ENCODE measurements around the gene GPSM1.

The GPSM1 gene

GRCh38 chr9:136294437-136294836 is 32.9 kb upstream of the GPSM1 start:
- TF ChIP-seq CEBPB (IDR thresholded peaks at IDR 0.05) (no peak), EP300 (IDR thresholded peaks at IDR 0.05; ENCODE audit: borderline replicate concordance) (no peak), RAD21 (IDR thresholded peaks at IDR 0.05; ENCODE audit: low read depth) (no peak), YY1 (IDR thresholded peaks at IDR 0.05; ENCODE audit: low read depth) (no peak), FOXM1 (IDR thresholded peaks at IDR 0.05; ENCODE audit: borderline replicate concordance, low read depth) (no peak), TCF12 (IDR thresholded peaks at IDR 0.05; ENCODE audit: low read depth) (no peak), EGR1 (IDR thresholded peaks at IDR 0.05) (no peak), TEAD4 (IDR thresholded peaks at IDR 0.05) (no peak), USF1 (IDR thresholded peaks at IDR 0.05) (no peak), MAX (IDR thresholded peaks at IDR 0.05) (no peak), CREB1 (IDR thresholded peaks at IDR 0.05; ENCODE audit: low read depth) (no peak), NFIC (IDR thresholded peaks at IDR 0.05) (no peak), TAF1 (IDR thresholded peaks at IDR 0.05; ENCODE audit: low read depth) (no peak), ZBTB7A (IDR thresholded peaks at IDR 0.05; ENCODE audit: low read depth) (no peak)
- TF ChIP-seq, protein P1, sequence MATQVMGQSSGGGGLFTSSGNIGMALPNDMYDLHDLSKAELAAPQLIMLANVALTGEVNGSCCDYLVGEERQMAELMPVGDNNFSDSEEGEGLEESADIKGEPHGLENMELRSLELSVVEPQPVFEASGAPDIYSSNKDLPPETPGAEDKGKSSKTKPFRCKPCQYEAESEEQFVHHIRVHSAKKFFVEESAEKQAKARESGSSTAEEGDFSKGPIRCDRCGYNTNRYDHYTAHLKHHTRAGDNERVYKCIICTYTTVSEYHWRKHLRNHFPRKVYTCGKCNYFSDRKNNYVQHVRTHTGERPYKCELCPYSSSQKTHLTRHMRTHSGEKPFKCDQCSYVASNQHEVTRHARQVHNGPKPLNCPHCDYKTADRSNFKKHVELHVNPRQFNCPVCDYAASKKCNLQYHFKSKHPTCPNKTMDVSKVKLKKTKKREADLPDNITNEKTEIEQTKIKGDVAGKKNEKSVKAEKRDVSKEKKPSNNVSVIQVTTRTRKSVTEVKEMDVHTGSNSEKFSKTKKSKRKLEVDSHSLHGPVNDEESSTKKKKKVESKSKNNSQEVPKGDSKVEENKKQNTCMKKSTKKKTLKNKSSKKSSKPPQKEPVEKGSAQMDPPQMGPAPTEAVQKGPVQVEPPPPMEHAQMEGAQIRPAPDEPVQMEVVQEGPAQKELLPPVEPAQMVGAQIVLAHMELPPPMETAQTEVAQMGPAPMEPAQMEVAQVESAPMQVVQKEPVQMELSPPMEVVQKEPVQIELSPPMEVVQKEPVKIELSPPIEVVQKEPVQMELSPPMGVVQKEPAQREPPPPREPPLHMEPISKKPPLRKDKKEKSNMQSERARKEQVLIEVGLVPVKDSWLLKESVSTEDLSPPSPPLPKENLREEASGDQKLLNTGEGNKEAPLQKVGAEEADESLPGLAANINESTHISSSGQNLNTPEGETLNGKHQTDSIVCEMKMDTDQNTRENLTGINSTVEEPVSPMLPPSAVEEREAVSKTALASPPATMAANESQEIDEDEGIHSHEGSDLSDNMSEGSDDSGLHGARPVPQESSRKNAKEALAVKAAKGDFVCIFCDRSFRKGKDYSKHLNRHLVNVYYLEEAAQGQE (IDR thresholded peaks at IDR 0.05; ENCODE audit: low read depth) = no peak

GRCh38 chr9:136295055-136295454 is 32.3 kb upstream of the GPSM1 start:
- TF ChIP-seq RAD21 (IDR thresholded peaks at IDR 0.05; ENCODE audit: low read depth) = no peak
- TF ChIP-seq FOXM1 (IDR thresholded peaks at IDR 0.05; ENCODE audit: borderline replicate concordance, low read depth) = no peak
- TF ChIP-seq CREB1 (IDR thresholded peaks at IDR 0.05; ENCODE audit: low read depth) = no peak
- no peak for TF ChIP-seq TCF12 (IDR thresholded peaks at IDR 0.05; ENCODE audit: low read depth)
- no peak for TF ChIP-seq MAX (IDR thresholded peaks at IDR 0.05)
- no peak for TF ChIP-seq ZBTB7A (IDR thresholded peaks at IDR 0.05; ENCODE audit: low read depth)
- TF ChIP-seq, protein P1 (IDR thresholded peaks at IDR 0.05; ENCODE audit: low read depth) = no peak
- no peak for TF ChIP-seq USF1 (IDR thresholded peaks at IDR 0.05)
- TF ChIP-seq NFIC (IDR thresholded peaks at IDR 0.05) = no peak
- TF ChIP-seq TEAD4 (IDR thresholded peaks at IDR 0.05) = no peak
- TF ChIP-seq EP300 (IDR thresholded peaks at IDR 0.05; ENCODE audit: borderline replicate concordance) = no peak
- no peak for TF ChIP-seq EGR1 (IDR thresholded peaks at IDR 0.05)
- TF ChIP-seq CEBPB (IDR thresholded peaks at IDR 0.05) = no peak
- no peak for TF ChIP-seq YY1 (IDR thresholded peaks at IDR 0.05; ENCODE audit: low read depth)
- no peak for TF ChIP-seq TAF1 (IDR thresholded peaks at IDR 0.05; ENCODE audit: low read depth)

- TF ChIP-seq TAF1 (IDR thresholded peaks at IDR 0.05; ENCODE audit: low read depth) (no peak), TCF12 (IDR thresholded peaks at IDR 0.05; ENCODE audit: low read depth) (peak; percentile 64), TEAD4 (IDR thresholded peaks at IDR 0.05) (0 out of 2 replicates have a peak, but pooled peaks have one; percentile 27), NFIC (IDR thresholded peaks at IDR 0.05) (peak; percentile 27; the same call in 1 of the 2 replicates)
These were observed 31.6 kb upstream of the GPSM1 start for GRCh38 chr9:136295542-136296433.

- peak; percentile 24; the same call in 1 of the 2 replicates for TF ChIP-seq TEAD4 (IDR thresholded peaks at IDR 0.05)
- no peak for TF ChIP-seq RAD21 (IDR thresholded peaks at IDR 0.05; ENCODE audit: low read depth)
- peak; percentile 60; the same call in 1 of the 2 replicates for TF ChIP-seq ZBTB7A (IDR thresholded peaks at IDR 0.05; ENCODE audit: low read depth)
These were observed 30.8 kb upstream of the GPSM1 start for GRCh38 chr9:136296434-136297015.

DNA sequence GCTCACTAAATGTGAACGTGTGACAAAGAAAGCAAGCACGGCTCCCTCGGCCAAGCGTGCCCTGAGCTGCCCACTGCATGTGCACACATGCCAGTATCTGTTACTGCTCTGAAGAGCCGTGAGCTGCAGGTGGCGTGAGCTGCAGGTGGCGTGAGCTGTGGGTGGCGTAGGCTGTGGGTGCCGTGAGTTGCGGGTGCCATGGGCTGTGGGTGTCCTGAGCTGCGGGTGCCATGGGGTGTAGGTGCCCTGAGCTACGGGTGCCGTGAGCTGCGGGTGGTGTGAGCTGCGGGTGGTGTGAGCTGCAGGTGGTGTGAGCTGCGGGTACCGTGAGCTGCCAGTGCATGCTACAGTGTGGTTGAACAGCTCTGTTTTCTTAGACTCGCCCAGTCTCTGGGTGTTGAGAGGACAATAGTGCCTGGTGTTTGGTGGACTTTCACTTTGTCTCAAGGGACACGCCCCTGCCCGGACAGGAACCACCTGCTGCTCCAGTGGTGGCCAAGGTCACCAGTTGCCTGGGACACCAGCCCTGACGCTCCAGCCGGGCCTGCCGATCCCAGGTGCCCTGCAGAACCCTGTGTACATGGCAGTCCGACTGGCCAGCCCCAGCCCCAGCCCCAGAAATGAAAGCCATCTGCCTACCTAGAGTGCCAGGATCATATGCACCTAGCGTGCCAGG is 30.2 kb upstream of the GPSM1 start:
- no peak for TF ChIP-seq TAF1 (IDR thresholded peaks at IDR 0.05; ENCODE audit: low read depth)
- no peak for TF ChIP-seq FOXM1 (IDR thresholded peaks at IDR 0.05; ENCODE audit: borderline replicate concordance, low read depth)
- TF ChIP-seq YY1 (IDR thresholded peaks at IDR 0.05; ENCODE audit: low read depth) = no peak
- TF ChIP-seq NFIC (IDR thresholded peaks at IDR 0.05) = no peak
- no peak for TF ChIP-seq USF1 (IDR thresholded peaks at IDR 0.05)
- TF ChIP-seq, protein P1 (IDR thresholded peaks at IDR 0.05; ENCODE audit: low read depth) = no peak
- peak; percentile 34; the same call in 1 of the 2 replicates for TF ChIP-seq EP300 (IDR thresholded peaks at IDR 0.05; ENCODE audit: borderline replicate concordance)
- peak; percentile 65; the same call in 1 of the 2 replicates for TF ChIP-seq TCF12 (IDR thresholded peaks at IDR 0.05; ENCODE audit: low read depth)
- TF ChIP-seq CREB1 (IDR thresholded peaks at IDR 0.05; ENCODE audit: low read depth) = no peak
- peak; percentile 66 for TF ChIP-seq MAX (IDR thresholded peaks at IDR 0.05)
